Measurements from ENCODE around the gene KCNIP1.
A peak's percentile ranks its signal among the peaks of the same experiment; 100 is the strongest.
"Not testable (repeated sequence)": the region's sequence is repeated elsewhere in the genome, so short reads cannot be mapped to it uniquely, and the experiment has no call there.

The KCNIP1 gene

DNA sequence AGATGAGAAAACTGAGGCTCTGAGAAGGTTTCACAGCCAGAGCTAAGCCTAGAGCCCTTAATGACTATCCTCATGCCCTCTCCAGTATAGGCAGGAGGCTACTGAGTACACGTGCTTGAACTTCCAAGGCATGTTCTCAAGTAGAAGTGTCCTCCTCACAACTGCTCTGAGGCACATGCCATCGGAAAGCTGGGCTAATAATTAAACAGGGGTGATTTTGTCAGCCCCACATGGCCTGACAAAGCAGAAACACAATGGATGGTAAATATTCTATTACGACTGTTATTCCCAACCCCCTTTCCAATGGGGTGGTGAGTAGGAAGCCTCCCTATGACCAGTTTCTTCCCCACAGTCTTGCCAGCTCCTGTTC is 34.3 kb downstream of the KCNIP1 start:
- DNase-seq = no peak

DNA sequence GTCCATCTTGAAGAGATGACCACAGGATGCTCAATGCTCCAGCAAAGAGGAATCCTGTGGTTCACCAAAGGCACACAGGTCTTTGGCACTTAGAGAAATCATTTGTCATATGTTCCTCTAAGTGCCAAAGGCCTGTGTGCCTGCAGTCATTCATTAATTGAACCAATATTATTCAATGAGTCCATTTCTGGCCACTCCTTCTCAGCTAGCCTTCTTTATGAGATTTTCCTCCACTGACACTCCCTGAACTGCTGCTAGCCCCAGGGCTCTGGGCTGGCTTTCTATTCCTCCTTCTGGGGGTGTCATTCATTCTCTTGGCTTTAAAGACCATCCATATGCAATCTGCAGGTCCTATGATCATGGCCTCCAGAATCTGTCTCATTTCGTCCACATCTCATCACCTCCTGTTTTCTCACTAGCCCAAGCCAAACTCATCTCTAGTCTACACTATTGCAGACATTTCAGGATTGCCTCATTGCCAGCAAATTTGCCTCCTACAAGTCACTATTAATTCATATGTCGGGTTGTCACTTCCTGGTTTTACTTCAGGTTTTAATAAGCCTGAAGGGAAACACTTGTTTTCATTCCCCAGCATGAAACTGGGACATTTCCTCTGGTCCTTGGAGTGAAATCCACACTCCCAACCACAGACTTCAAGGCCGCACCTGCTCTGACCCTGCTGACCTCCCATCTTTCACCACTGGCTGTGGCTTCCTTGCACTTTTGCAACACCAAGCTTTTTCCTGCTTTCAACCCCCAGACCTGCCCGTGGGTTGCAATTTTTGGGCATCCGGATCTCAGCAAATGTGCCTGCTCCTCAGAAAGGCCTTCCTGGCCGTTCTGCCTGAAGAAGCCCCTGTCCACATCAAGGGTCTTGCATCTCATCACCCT is 35.1 kb downstream of the KCNIP1 start:
- no peak for DNase-seq

DNA sequence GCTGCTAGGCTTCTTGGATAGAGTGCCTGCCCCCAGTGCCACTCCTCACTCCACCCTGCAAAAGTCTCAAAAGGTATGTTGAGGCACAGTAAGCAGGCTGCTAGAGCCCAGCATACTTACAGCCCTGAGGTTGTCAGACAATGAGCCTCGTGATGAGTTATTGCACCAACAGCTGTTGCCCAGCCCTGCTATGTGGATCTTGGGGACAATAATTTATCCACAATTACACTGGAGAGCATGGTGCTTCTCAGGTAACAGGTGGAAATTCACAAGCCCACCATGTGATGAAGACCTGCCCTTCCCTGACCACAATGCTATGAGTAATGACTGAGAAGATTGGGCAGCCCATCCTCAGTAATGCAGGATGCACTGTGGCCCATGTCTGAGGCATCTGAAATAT is 36.5 kb downstream of the KCNIP1 start:
- DNase-seq = no peak

DNA sequence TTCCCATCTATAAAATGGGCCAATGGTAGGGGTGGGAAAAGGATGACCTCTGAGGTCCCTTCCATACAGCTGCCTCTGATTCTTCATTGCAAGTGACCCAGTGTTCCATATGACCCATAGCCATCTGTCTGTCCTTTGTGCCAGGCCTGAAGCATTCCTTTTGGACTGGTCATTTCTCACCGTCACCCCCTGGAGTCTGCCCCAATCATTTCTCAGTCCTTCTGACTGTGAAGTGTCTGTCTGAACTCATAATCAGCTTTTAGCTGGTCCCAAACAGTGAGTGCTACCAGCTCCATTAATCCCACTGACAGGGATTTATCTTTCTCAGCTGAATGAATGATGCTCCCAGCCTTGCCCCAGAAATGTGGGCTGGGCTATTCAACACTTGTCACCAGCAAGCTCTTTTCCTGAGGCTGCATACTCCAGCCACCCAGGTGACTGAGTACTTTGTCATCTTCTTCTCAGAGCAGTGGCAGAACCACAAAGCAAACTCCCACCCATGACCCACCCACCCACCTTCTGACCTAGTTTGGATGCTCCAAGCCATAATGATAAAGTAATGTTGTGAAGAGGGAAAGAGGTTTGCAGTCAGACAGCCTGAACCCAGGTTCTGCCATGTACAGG is 37.4 kb downstream of the KCNIP1 start:
- DNase-seq = no peak

DNA sequence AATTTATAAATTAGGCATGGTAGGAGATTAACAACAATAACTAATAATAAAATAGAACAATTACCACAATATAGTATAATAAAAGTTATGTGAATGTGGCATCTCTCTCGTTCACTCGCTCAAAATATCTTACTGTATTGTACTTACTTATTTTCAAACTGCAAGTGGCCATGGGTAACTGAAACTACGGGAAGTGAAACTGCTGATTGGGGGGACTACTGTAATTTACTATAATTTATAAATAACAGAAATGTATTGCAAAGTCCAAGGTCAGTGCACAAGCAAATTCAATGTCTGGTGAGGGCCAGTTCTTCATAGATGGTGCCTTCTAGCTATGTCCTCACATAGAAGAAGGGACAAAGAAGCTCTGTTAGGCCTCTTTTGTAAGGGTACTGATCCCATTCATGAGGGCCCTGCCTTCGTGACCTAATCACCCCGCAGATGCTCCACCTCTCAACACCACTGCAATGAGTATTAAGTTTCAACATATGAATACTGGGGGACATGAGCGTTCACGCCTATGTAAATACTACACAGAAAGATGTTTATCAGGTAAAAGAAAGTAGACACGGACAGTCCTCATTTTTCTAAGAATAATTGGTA is 39.0 kb downstream of the KCNIP1 start:
- no peak for DNase-seq

DNA sequence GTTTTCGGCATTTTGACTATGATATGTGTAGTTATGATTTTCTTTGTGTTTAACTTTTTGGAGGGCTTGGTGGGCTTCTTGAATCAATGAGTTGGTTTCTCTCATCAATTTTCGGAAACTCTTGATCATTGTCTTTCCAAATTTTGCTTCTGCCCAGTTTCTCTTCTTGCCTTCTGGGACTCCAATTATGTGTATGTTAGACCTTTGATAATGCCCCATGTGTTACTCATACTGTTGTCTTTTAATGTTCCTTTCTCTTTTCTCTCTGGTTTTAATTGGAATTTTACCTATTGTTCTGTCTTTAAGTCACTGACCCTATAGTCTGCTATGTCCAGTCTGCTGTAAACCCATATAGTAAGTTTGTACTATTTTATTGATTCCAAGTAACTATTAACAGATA is 41.5 kb downstream of the KCNIP1 start:
- DNase-seq = no peak

DNA sequence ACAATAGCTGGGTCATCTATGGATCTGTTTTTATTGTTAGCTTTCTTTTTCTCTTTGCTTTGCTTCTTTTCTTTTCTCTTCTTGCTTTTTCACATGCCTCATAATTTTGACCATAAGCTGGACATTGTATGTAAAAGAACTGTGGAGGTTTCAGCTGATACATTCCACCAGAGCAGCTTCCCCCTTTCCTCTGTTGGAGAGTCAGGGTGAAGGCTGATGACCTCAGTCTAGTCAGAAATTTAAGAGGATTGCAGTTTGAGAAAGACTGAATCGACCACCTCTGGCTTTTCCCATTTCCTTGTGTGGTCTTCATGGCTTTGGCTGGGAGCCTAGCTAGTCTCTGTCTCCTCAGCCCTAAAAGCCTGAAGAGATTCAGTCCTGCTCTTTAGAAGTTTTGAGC is 42.0 kb downstream of the KCNIP1 start:
- no peak for DNase-seq

DNA sequence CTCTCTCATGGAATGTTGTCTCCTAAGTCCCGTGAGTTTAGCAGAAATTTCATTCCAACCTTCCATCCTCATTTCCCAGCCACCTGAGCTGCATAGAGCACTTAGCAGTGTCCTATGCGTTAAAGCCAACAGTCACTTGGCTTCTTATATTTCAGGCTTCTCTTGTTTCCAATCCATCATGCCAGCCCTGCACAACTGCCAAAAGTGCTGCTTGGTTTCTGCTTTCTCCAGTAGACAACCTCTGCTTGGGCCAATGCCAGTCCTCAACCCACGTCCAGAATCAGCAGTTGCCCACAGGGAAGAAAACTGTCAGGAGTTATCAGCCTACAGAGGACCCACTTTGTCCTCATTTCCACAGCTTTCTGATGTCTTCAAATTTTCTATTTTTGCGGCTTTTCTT is 42.5 kb downstream of the KCNIP1 start:
- DNase-seq = peak; percentile 15

DNA sequence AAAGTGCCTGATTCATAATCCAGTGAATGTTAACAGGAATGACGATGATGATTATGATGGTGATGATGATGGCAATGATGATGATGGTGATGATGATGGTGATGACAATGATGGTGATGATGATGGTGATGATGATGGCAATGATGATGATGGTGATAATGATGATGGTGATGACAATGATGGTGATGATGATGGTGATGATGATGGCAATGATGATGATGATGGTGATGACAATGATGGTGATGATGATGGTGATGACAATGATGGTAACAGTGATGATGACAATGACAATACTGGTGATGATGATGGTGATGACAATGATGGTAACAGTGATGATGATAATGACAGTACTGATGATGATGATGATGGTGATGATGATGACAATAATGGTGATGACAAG is 46.6 kb downstream of the KCNIP1 start:
- not testable (repeated sequence) for DNase-seq

DNA sequence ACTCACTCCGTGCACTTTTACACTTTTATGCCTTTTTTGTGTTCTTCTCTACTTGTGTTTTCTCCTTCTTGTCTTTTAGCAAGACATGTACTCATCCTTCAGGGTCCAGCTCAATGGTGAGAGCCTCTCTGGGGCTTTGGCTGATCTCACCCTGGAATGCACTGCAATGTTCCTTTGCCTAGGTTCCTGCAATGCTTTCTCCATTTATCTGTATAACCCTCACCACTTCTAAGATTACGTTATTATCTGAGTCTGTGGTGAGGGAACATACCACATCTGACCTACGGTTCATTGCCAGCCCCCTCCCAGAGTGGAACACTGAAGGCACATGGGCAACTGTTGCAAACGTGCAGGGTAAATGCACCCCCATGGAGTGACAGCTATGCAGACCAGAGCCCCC is 47.3 kb downstream of the KCNIP1 start:
- DNase-seq = no peak

DNA sequence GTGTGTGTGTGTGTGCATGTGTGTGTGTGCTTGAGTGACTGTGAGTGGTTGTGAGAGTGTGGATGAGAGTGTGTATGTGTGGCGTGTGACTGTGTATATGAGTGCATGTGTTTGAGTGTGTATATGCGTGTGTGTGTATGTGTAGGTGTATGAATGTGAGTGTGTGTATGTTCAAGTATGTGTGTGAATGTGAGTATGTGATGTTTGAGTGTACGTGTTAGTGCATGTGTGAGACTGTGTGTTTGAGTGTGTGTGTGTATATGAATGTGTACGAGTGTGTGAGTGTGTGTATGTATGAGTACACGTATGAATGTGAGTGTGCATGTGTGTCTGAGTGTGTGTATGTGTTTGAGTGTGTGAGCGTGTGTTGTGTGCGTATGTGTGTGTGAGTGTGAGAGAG is 47.8 kb downstream of the KCNIP1 start:
- no peak for DNase-seq

DNA sequence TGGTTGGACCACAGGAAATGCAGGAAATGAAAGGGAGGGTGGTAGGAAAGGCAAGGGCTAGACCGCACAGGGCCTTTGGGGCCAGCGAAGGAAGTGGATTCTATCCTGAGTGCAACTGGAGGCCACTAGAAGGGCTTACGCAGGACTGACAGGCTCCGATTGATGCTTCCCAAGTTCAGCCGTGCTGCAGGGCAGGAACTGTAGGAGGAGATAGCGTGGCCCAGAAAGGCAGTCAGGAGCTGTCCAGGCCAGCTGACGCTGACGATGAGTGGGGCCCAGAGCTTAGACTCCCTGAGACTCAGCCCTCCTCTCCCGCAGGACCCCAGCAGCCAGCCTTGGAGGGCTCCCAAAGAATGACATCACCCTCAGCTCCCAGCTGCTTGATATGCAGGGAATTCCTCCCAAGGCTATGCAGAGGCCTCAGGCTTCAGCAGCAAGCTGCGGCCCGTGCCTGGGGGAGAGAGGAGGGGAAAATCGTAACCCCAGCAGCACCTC is 48.8 kb downstream of the KCNIP1 start:
- no peak for DNase-seq

DNA sequence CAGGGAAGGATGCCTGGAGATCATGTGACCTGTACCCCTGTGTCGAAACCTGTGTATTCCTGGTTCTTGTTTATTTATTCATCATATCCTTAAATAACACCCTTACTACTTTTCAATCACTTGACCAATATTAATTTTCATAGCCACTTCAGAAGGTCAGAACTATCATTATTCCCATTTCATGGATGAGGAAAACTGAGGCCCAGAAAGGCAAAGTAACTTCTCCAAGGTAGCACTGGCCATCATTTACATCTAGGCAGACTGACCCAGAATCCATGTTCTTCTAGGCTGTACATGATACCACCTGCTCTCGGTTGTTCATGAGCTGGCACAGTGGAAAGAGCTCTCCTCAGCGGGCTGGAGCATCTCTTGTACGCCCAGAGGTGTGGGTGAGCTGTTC is 49.4 kb downstream of the KCNIP1 start:
- DNase-seq = no peak

DNA sequence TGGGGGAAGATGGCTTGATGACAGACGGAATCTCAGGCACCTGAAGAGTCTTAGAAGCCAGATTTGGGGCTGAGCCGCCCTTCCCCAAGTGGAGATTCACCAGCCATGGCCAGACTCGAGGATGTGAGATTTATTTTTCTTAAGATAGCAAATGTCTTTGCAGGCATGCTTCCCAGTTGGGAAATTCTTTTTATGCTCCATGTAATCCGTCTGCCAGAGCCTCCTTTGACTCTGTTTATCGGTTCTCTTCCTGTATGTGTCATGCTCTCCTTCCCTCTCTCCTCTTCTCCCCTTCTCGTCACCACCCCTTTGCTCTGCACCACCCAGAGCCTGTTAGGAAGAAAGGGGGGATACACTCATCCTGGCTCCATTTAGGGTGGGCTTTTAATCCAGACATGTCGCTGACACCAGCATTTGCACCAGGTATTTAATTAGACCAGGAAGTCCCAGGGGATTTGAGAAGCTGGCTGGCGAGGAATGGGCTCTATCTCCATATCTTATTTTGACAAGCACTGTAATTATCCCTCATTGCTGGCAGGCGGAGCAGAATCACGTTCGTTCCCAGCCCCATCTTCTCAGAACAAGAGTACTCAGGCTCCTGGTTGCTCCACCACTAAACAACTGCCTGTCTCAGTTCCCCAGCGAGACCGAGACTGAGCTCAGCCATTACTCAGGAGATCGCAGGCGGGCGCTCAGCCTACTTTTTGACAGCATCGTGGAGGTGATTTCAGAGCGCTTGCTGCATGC is 50.9 kb downstream of the KCNIP1 start:
- peak; percentile 47 for DNase-seq

DNA sequence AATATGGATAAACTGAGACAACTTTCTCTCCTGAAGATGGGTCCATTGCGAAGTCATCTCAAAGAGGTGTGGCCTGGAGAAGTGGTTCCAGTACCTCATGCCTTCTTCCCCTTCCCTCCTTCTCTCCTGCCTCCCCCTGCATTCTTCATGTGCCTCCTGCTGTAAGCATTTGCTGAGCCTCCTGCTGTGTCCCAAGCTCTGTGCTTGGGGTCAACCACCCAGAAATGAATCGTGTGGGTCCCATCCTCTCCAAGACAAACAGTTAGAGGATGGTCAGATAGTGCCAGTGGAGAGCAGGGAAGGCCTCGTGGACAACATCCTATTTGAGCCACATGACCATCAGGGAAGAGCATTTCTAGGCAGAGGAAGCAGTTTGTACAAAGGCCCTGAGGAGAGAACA is 53.5 kb downstream of the KCNIP1 start:
- no peak for DNase-seq

DNA sequence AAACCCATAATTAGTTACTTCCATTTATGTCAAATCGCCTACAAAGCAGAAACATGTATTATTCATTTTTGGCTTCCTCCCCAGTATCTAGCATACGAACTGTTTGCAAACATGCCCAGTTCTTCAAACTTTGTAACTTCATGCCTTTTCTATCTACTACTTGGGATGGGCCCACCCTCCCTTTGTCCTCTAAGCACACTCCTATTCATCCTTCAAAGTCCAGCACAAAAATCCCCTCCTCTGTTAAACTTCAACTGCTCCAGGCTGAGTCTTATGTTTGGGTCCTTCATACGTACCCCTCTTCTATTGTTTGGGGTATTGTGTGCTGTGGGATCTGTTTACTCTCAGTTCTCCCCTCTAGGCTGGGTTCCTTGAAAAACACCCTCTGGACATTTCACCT is 55.5 kb downstream of the KCNIP1 start:
- DNase-seq = no peak

DNA sequence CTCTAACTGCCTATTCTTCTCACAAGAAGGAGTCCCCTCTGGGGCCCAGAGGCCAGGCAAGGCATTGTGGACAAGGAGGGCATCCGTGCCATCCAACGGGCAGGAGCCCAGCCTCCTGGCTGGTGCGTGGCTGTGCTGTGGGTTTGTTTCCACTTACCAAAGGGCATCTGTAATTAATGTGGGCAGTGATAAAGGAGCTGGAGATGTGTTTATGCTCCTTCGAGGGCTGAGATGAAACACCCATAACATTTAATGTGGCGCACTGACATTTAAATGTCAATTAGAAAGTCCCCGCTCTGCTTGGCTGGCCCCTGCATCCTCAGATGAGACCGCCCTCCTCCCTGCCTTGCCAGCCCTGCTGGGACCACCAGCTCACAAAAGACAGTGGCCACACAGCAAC is 57.1 kb downstream of the KCNIP1 start:
- no peak for DNase-seq

DNA sequence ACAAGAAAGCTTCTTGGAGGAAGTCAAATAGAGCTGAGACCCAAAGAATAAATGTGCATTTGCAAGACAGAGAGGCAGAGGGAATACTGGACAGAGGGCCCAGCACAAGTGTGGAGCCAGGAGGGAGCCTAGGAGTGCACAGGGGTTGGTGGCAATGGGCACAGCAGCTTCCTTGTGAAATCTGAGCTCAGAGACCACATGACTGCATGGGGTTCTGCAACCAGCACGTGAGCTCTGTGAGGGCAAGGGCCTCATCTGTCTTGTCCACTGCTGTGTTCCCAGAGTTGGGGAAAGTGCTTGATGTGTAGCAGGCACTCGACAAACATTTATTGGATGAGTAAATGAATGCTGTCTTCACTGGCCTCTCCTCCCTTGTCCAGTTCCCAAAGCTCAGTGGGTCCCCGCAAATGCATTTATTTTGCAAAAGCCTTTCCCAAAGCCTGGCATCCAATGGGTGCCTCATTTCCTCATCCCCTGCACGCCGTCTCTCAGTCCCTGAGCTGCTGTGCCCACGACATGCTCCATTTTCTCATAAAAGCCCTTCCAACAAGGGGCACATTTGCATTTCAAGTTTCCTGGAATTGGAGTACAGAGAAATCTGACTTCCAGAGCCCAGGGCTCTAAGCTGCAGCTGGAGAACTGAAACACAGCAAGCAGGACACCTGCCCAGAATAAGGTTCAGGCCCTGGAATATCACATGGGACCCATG is 58.5 kb downstream of the KCNIP1 start:
- no peak for DNase-seq

DNA sequence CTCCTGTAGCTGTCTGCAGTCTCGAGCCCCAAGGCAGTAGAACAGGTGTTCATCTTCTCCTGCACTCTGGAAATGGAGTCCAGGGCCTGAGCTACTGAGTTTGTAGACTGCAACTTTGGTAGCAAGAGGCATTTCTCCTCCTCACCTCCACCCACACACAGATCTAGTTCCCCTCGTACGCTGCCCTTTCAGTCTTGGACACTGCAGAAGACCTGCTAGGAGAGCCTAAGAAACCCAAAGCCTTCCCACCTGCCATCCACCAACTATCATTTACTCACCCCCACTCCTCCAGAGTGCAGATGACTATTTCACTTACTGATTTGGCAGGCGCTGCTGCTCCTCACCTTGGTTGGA is 59.0 kb downstream of the KCNIP1 start:
- no peak for DNase-seq

DNA sequence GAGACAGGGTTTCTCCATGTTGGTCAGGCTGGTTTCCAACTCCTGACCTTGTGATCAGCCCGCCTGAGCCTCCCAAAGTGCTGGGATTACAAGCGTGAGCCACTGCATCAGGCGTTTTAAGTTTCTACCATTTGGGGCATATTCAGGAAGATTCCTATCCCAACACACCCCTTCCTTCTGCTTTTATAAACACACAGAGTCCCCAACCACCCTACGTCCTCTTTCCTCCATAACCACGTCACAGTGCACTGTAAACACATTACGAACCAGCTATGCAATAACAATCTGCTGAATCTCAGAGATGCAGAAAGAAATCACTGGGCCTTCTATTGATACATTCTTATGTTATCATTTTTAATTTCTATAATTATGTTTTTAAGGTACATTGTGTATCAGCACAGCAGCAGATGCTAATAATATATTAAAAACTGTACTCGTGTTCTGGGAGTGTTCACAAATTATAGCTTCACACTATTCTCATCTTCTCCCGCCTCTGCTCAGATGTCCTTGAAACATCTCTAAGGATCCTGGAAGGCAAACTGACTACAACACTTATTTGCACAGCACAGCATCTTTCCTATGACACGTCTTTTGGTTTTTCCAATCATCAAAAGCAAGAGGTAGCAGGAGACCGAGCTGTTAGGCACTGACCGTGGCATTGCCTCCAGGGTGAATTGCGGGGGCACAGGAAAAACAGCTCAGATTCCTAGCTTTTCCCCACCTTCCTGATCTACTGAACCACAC is 60.2 kb downstream of the KCNIP1 start:
- no peak for DNase-seq

DNA sequence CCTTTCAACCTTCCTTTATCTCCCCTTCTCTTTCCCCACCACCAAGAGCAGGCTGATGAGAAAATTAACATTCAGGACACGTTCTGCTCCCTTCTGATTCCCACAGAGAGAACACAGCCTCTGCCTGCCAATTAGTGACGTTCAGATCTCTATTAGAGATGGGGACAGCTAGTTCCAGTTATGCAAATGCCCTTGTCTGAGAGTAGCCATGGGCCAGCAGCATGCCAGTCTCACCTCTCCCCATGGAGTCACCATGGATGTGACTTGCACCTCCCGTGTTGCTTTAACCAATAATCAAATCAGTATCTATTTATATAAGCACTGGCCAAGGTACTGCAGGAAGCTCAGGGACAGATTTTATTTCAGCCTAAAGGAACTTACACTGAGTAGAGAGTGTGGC is 61.3 kb downstream of the KCNIP1 start:
- no peak for DNase-seq

DNA sequence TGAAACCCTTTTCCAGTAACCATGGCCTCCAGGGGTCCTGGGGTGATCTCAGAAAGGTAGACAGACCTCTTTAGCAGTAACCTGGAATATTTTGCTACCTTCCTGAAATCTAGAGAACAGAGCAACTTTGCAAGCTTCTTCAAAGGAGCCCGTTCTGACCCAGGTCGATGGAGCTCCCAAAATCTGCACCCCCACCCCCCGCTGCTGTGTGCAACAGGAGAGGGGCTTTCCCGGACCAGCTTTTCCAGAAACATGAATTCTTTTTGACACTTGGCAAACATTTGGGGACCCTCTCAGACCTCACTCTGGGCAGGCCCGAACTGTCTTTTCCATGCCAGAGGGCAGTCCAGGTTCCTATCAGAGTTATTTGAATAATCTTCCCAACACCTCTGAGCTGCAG is 65.3 kb downstream of the KCNIP1 start:
- no peak for DNase-seq

Data from DMS79 treated with DMSO at 0.1 percent for 48 hours (cell line).